GM12872 (cell line): ENCODE data around the gene SIL1.

Source experiments
- CTCF ChIP-seq: IDR thresholded peaks from 3 replicates; pipeline ENCODE4 v1.5.1; 2011; ENCODE audit warnings: low read depth, mild to moderate bottlenecking, low read length, moderate library complexity; ENCODE audit not compliant: insufficient read depth

SIL1 gene

GRCh38 chr5:139228201-139228803, 30.1 kb upstream of the SIL1 start:
- no peak for TF ChIP-seq CTCF

GRCh38 chr5:139226131-139226530, 28.0 kb upstream of the SIL1 start:
- TF ChIP-seq CTCF, result no peak

GRCh38 chr5:139223481-139223880, 25.3 kb upstream of the SIL1 start:
- no peak for TF ChIP-seq CTCF

- no peak for TF ChIP-seq CTCF
These were observed 24.2 kb upstream of the SIL1 start for GRCh38 chr5:139222346-139222745.

GRCh38 chr5:139215107-139215975, 17.2 kb upstream of the SIL1 start:
- TF ChIP-seq CTCF, result no peak

GRCh38 chr5:139214646-139215045, 16.5 kb upstream of the SIL1 start:
- no peak for TF ChIP-seq CTCF

- TF ChIP-seq CTCF, result no peak
These were observed 14.7 kb upstream of the SIL1 start for GRCh38 chr5:139212906-139213305.
